IMR-90 (cell line): ENCODE data around the gene MAPK1. TPM values are rescaled to one million over a fixed set of nuclear protein-coding genes. Genes with fewer than 3 reads are reported as not detected.

Source experiments
- ATAC-seq: fragments of 200-7000 bp; cut with Tn5 transposase; 2 replicates; pipeline ENCODE4 v1.9.1; 2020; ENCODE audit warnings: low read depth, mild to moderate bottlenecking, moderate library complexity
- BruUV-seq: library from RNA; stranded (reverse); fragments of 400-500 nt; replicated peaks from 2 replicates; lab custom pipeline; 2021; lab: Mats Ljungman, UMichigan
- CTCF ChIA-PET: fragments of 300-600 bp; formaldehyde crosslinking; extraction: SDS; loops from one replicate; lab custom pipeline; 2021; ENCODE audit warnings: antibody characterized with exemption; lab: Yijun Ruan, JAX
- POLR2A ChIA-PET: fragments of 300-600 bp; sonication (Branson Sonifier 250); formaldehyde crosslinking; loops from one replicate; lab custom pipeline; 2022; ENCODE audit warnings: antibody characterized with exemption; ENCODE audit not compliant: unreplicated experiment; lab: Charles Lee
- DNase-seq: peaks from one replicate; pipeline ENCODE4 v3.0.0; 2013
- H2AFZ ChIP-seq: replicated peaks from 2 replicates; pipeline ENCODE3; 2013; ENCODE audit warnings: low read length, mild to moderate bottlenecking; ENCODE audit not compliant: poor library complexity
- H2AK5ac ChIP-seq: 2 replicates; pipeline ENCODE4 v1.6.1; 2013; ENCODE audit warnings: low read depth, low read length, inconsistent platforms
- H2AK9ac ChIP-seq: replicated peaks from 2 replicates; pipeline ENCODE3; 2013; ENCODE audit warnings: mild to moderate bottlenecking, low read depth, low read length, moderate library complexity; ENCODE audit not compliant: poor library complexity
- H2BK120ac ChIP-seq: 2 replicates; pipeline ENCODE4 v1.6.1; 2013; ENCODE audit warnings: low read depth, low read length, inconsistent platforms
- H2BK15ac ChIP-seq: 3 replicates; pipeline ENCODE4 v1.6.1; 2013; ENCODE audit warnings: low read depth, low read length, inconsistent platforms
- H2BK20ac ChIP-seq: 2 replicates; pipeline ENCODE4 v1.6.1; 2013; ENCODE audit warnings: low read depth, mild to moderate bottlenecking, inconsistent platforms, low read length, moderate library complexity
- H2BK5ac ChIP-seq: 2 replicates; pipeline ENCODE4 v1.6.1; 2013; ENCODE audit warnings: mild to moderate bottlenecking, low read depth, low read length, inconsistent platforms; ENCODE audit not compliant: poor library complexity, severe bottlenecking
- H3K14ac ChIP-seq: replicated peaks from 2 replicates; pipeline ENCODE4 v1.6.1; 2013; ENCODE audit warnings: low read depth, low read length, inconsistent platforms
- H3K18ac ChIP-seq: 2 replicates; pipeline ENCODE4 v1.6.1; 2013; ENCODE audit warnings: low read depth, low read length, control low read depth
- H3K23ac ChIP-seq: 2 replicates; pipeline ENCODE4 v1.6.1; 2013; ENCODE audit warnings: low read depth, low read length, inconsistent platforms
- H3K27ac ChIP-seq: 2 replicates; pipeline ENCODE4 v1.5.1; 2013; ENCODE audit warnings: mild to moderate bottlenecking, control low read depth, low read length; ENCODE audit not compliant: insufficient read depth
- H3K27me3 ChIP-seq: 2 replicates; pipeline ENCODE4 v1.6.1; 2013; ENCODE audit warnings: low read length; ENCODE audit not compliant: control insufficient read depth, insufficient read depth
- H3K36me3 ChIP-seq: 2 replicates; pipeline ENCODE4 v1.6.1; 2013; ENCODE audit warnings: low read length, mixed read lengths; ENCODE audit not compliant: control insufficient read depth, insufficient read depth
- H3K4ac ChIP-seq: 2 replicates; pipeline ENCODE4 v1.6.1; 2013; ENCODE audit warnings: low read depth, low read length, inconsistent platforms
- H3K4me1 ChIP-seq: 2 replicates; pipeline ENCODE4 v1.6.1; 2013; ENCODE audit warnings: low read length, mixed read lengths; ENCODE audit not compliant: control insufficient read depth, insufficient read depth
- H3K4me2 ChIP-seq: 2 replicates; pipeline ENCODE4 v1.6.1; 2013; ENCODE audit warnings: low read depth, mild to moderate bottlenecking, control low read depth, low read length, moderate library complexity
- H3K4me3 ChIP-seq: 2 replicates; pipeline ENCODE4 v1.5.1; 2013; ENCODE audit warnings: low read depth, mild to moderate bottlenecking, control low read depth, low read length, moderate library complexity; ENCODE audit not compliant: insufficient read depth
- H3K56ac ChIP-seq: 2 replicates; pipeline ENCODE4 v1.6.1; 2013; ENCODE audit warnings: low read length, inconsistent platforms; ENCODE audit not compliant: insufficient read depth; ENCODE audit errors: extremely low read depth
- H3K79me1 ChIP-seq, 2 experiments: 2 replicates each; pipeline ENCODE4 v1.6.1; 2013; ENCODE audit warnings: low read length in 2 of 2, inconsistent platforms in 1 of 2, low read depth in 1 of 2
- H3K9ac ChIP-seq: 2 replicates; pipeline ENCODE4 v1.6.1; 2013; ENCODE audit warnings: low read depth, low read length, control low read depth
- H3K9me1 ChIP-seq: 2 replicates; pipeline ENCODE4 v1.6.1; 2013; ENCODE audit warnings: low read length, inconsistent platforms; ENCODE audit not compliant: insufficient read depth
- H3K9me3 ChIP-seq: 2 replicates; pipeline ENCODE4 v1.6.1; 2013; ENCODE audit warnings: low read length; ENCODE audit not compliant: control insufficient read depth, insufficient read depth
- H4K20me1 ChIP-seq: 2 replicates; pipeline ENCODE4 v1.6.1; 2013; ENCODE audit warnings: low read length, inconsistent platforms; ENCODE audit not compliant: insufficient read depth
- H4K5ac ChIP-seq: 2 replicates; pipeline ENCODE4 v1.6.1; 2013; ENCODE audit warnings: mild to moderate bottlenecking, low read depth, low read length, control low read depth
- H4K8ac ChIP-seq, 2 experiments: 2 replicates each; pipeline ENCODE4 v1.6.1; 2013; ENCODE audit warnings: low read depth in 2 of 2, low read length in 2 of 2, control low read depth in 1 of 2, inconsistent platforms in 1 of 2
- H4K91ac ChIP-seq: 2 replicates; pipeline ENCODE4 v1.6.1; 2013; ENCODE audit warnings: low read depth, low read length, inconsistent platforms; ENCODE audit not compliant: insufficient read depth
- BHLHE40 ChIP-seq: fragments of 150-350 bp; IDR thresholded peaks from 2 replicates; pipeline ENCODE4 v1.6.1; 2016; ENCODE audit warnings: mild to moderate bottlenecking, low read depth, low read length
- CEBPB ChIP-seq: IDR thresholded peaks from 2 replicates; pipeline ENCODE4 v1.6.1; 2012; ENCODE audit warnings: low read depth, low read length, improper control_type of control experiment
- CHD1 ChIP-seq: IDR thresholded peaks from 2 replicates; pipeline ENCODE4 v1.6.1; 2012; ENCODE audit warnings: low read depth, low read length, improper control_type of control experiment
- FOS ChIP-seq: fragments of 150-350 bp; IDR thresholded peaks from 2 replicates; pipeline ENCODE4 v1.6.1; 2016; ENCODE audit warnings: low read depth, low read length
- MAFK ChIP-seq: IDR thresholded peaks from 2 replicates; pipeline ENCODE4 v1.6.1; 2012; ENCODE audit warnings: low read depth, low read length, improper control_type of control experiment
- MAZ ChIP-seq: IDR thresholded peaks from 2 replicates; pipeline ENCODE4 v1.6.1; 2012; ENCODE audit warnings: low read depth, mild to moderate bottlenecking, low read length, improper control_type of control experiment, moderate library complexity, borderline replicate concordance
- MXI1 ChIP-seq: IDR thresholded peaks from 2 replicates; pipeline ENCODE4 v1.6.1; 2012; ENCODE audit warnings: low read depth, mild to moderate bottlenecking, low read length, moderate library complexity, borderline replicate concordance
- NFE2L2 ChIP-seq: fragments of 150-350 bp; IDR thresholded peaks from 2 replicates; pipeline ENCODE4 v1.6.1; 2016; ENCODE audit warnings: low read depth, mild to moderate bottlenecking, low read length
- POLR2A ChIP-seq: IDR thresholded peaks from 2 replicates; pipeline ENCODE4 v1.6.1; 2012; ENCODE audit warnings: mild to moderate bottlenecking, low read depth, low read length
- RAD21 ChIP-seq: IDR thresholded peaks from 2 replicates; pipeline ENCODE4 v1.6.1; 2012; ENCODE audit warnings: low read length, improper control_type of control experiment
- RCOR1 ChIP-seq: IDR thresholded peaks from 2 replicates; pipeline ENCODE4 v1.6.1; 2012; ENCODE audit warnings: mild to moderate bottlenecking, low read length, improper control_type of control experiment; ENCODE audit not compliant: insufficient replicate concordance
- RFX5 ChIP-seq: IDR thresholded peaks from 2 replicates; pipeline ENCODE4 v1.8.0; 2012; ENCODE audit warnings: low read depth, mild to moderate bottlenecking, low read length, moderate library complexity
- SMC3 ChIP-seq: fragments of 150-350 bp; IDR thresholded peaks from 2 replicates; pipeline ENCODE4 v1.6.1; 2016; ENCODE audit warnings: low read depth, mild to moderate bottlenecking, antibody characterized with exemption, low read length, moderate library complexity
- WGBS, 2 experiments: methylation state at CpG; one replicate each; pipeline versions ENCODE4 v1.1.5 to v1.1.7; 2013; ENCODE audit warnings: missing lambda C conversion rate in 2 of 2; ENCODE audit not compliant: insufficient read length in 1 of 2; ENCODE audit errors: extremely low coverage in 2 of 2; 5-methylcytosine and 5-hydroxymethylcytosine counted together
- dilution Hi-C: fragments of 300-500 bp; cut with HindIII; formaldehyde crosslinking; loops from one replicate; pipeline ENCODE4 v1.14.3; 2018; ENCODE audit warnings: low sequenced_read_pairs; ENCODE audit not compliant: unreplicated experiment
- in situ Hi-C: fragments of 300-500 bp; cut with MboI; formaldehyde crosslinking; loops from 3 replicates; pipeline ENCODE4 v1.14.3; 2019; ENCODE audit warnings: low sequenced_read_pairs, inconsistent platforms, mixed read lengths
- intact Hi-C: fragments of 100-400 bp; cut with micrococcal nuclease; formaldehyde crosslinking; loops from 2 replicates; pipeline ENCODE4 v1.10.0; 2022
- polyA plus RNA-seq, 3 experiments: library from polyadenylated mRNA; depleted of rRNA; stranded (reverse); fragments of >200 nt; gene quantifications; 2 replicates each; pipeline ENCODE4 v1.2.3, GENCODE V29; 2012; ENCODE audit warnings: low replicate concordance in 1 of 3
- total RNA-seq: library from RNA; depleted of rRNA; stranded (reverse); fragments of >200 nt; gene quantifications from 2 replicates; pipeline ENCODE4 v1.2.3, GENCODE V29; 2012
- TF ChIP-seq, protein P1 (sequence below): fragments of 150-350 bp; IDR thresholded peaks from 2 replicates; pipeline ENCODE4 v1.6.1; 2017; ENCODE audit warnings: mild to moderate bottlenecking, antibody characterized with exemption, low read length, low read depth
- TF ChIP-seq, protein P2 (sequence below): conservative IDR thresholded peaks from 2 replicates; pipeline ENCODE4 v1.5.1; 2012; ENCODE audit warnings: mild to moderate bottlenecking, low read depth, low read length, improper control_type of control experiment
- TF ChIP-seq, protein P3 (sequence below): fragments of 150-350 bp; IDR thresholded peaks from 2 replicates; pipeline ENCODE4 v1.6.1; 2016; ENCODE audit warnings: low read depth, mild to moderate bottlenecking, low read length, moderate library complexity, borderline replicate concordance

MAPK1 gene
- total and polyA plus RNA-seq, 2 of the 4 experiments (the other 2 are of a cell fraction), result 41.0 to 51.3 TPM

DNA sequence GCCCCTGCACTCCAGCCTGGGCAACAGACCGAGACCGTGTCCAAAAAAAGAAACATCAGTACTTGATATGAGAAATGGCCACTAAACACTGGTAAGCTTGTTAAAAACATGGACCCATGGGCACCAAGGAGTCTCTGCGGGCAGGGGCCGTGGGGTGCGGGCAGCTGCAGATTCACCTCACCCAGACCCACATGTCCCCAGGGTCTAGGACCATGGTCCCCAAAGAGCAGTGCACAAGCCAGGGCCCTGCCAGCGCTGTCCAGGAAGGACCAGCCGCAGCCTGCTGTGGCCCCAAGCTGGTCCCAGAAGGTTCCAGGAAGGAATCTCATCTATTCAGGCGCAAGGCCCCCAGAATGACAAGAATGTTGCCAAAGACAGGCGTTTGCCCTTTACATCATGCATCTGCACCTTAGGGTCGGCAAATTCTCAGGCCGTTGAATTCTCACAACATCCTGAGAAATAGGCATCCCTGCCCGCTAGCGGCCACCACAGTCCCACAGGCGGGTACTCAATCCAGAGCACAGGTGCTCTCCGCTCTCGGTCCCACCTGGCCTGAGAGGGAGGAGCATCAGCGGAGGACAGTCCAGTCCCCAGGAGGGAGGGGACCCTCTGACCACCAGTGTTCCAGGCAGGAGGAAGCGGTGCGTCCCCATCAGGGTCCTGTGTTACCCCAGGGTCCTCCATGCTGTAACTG, 141.3 kb downstream of the MAPK1 start:
- H3K36me3 ChIP-seq, result no peaks in the 10 kb centered on the region
- peak overlapping the region; percentile 23 for H2AFZ ChIP-seq
- H3K4me1 ChIP-seq, result peaks cover 3% of the 10 kb centered on the region; the same call in 1 of the 2 replicates
- H3K56ac ChIP-seq, result no peak overlapping the region
- no peak overlapping the region for H2BK20ac ChIP-seq
- TF ChIP-seq RCOR1, result no peak
- TF ChIP-seq, protein P1, sequence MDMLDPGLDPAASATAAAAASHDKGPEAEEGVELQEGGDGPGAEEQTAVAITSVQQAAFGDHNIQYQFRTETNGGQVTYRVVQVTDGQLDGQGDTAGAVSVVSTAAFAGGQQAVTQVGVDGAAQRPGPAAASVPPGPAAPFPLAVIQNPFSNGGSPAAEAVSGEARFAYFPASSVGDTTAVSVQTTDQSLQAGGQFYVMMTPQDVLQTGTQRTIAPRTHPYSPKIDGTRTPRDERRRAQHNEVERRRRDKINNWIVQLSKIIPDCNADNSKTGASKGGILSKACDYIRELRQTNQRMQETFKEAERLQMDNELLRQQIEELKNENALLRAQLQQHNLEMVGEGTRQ, result no peak
- TF ChIP-seq MAZ, result no peak
- no peak for TF ChIP-seq RAD21
- TF ChIP-seq, protein P2, sequence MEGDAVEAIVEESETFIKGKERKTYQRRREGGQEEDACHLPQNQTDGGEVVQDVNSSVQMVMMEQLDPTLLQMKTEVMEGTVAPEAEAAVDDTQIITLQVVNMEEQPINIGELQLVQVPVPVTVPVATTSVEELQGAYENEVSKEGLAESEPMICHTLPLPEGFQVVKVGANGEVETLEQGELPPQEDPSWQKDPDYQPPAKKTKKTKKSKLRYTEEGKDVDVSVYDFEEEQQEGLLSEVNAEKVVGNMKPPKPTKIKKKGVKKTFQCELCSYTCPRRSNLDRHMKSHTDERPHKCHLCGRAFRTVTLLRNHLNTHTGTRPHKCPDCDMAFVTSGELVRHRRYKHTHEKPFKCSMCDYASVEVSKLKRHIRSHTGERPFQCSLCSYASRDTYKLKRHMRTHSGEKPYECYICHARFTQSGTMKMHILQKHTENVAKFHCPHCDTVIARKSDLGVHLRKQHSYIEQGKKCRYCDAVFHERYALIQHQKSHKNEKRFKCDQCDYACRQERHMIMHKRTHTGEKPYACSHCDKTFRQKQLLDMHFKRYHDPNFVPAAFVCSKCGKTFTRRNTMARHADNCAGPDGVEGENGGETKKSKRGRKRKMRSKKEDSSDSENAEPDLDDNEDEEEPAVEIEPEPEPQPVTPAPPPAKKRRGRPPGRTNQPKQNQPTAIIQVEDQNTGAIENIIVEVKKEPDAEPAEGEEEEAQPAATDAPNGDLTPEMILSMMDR, result no peak
- no peak for TF ChIP-seq BHLHE40
- TF ChIP-seq NFE2L2, result no peak
- no peak for TF ChIP-seq MXI1
- TF ChIP-seq CHD1, result no peak
- no peak for TF ChIP-seq RFX5
- TF ChIP-seq MAFK, result no peak
- no peak for TF ChIP-seq POLR2A
- TF ChIP-seq, protein P3, sequence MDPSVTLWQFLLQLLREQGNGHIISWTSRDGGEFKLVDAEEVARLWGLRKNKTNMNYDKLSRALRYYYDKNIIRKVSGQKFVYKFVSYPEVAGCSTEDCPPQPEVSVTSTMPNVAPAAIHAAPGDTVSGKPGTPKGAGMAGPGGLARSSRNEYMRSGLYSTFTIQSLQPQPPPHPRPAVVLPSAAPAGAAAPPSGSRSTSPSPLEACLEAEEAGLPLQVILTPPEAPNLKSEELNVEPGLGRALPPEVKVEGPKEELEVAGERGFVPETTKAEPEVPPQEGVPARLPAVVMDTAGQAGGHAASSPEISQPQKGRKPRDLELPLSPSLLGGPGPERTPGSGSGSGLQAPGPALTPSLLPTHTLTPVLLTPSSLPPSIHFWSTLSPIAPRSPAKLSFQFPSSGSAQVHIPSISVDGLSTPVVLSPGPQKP, result no peak
- no peak for TF ChIP-seq FOS
- no peak for TF ChIP-seq CEBPB
- TF ChIP-seq SMC3, result no peak
- intact Hi-C loops (no loop called here), in situ Hi-C loops (no loop called here), dilution Hi-C loops (no loop called here)
- no peaks in the 10 kb centered on the region; a peak in 2 of 4 replicates for H3K79me1 ChIP-seq
- H4K8ac ChIP-seq, result no peak overlapping the region
- no peak overlapping the region for H2BK5ac ChIP-seq
- no peaks in the 10 kb centered on the region for H3K9me3 ChIP-seq
- H4K5ac ChIP-seq, result no peak overlapping the region
- H4K20me1 ChIP-seq, result no peaks in the 10 kb centered on the region
- H3K9me1 ChIP-seq, result no peaks in the 10 kb centered on the region; the same call in 1 of the 2 replicates
- H3K4ac ChIP-seq, result no peak overlapping the region
- H3K23ac ChIP-seq, result no peak overlapping the region
- no peak overlapping the region for H2BK15ac ChIP-seq
- DNase-seq (no peak), ATAC-seq (no peak)
- no peaks in the 10 kb centered on the region for H3K27me3 ChIP-seq
- 93% methylated on average over 9 of the region's 19 CpGs; no CpG with 5 or more reads in 1 of the 2 experiments for WGBS, 2 experiments
- no peak overlapping the region for H3K18ac ChIP-seq
- CTCF ChIA-PET, result no interaction called here
- H3K4me3 ChIP-seq, result no peak overlapping the region
- H4K91ac ChIP-seq, result no peak overlapping the region
- H3K14ac ChIP-seq, result no peak overlapping the region
- H3K9ac ChIP-seq, result no peak overlapping the region
- no peak overlapping the region for H2AK9ac ChIP-seq
- H3K27ac ChIP-seq, result no peak overlapping the region
- no TSS peak for BruUV-seq
- H3K4me2 ChIP-seq, result no peak overlapping the region
- no peak overlapping the region for H2AK5ac ChIP-seq
- POLR2A ChIA-PET, result no interaction called here
- H2BK120ac ChIP-seq, result no peak overlapping the region
